Activated T-cell treated with anti-CD3 and anti-CD28 coated beads, Interleukin-2, amount 50 U/mL, for 1 hour (primary cell): ENCODE results near the gene FCRL3.

ENCODE experiments used
- DNase-seq: peaks from one replicate; pipeline ENCODE4 v3.0.0-alpha.2; 2020

The FCRL3 gene

DNA sequence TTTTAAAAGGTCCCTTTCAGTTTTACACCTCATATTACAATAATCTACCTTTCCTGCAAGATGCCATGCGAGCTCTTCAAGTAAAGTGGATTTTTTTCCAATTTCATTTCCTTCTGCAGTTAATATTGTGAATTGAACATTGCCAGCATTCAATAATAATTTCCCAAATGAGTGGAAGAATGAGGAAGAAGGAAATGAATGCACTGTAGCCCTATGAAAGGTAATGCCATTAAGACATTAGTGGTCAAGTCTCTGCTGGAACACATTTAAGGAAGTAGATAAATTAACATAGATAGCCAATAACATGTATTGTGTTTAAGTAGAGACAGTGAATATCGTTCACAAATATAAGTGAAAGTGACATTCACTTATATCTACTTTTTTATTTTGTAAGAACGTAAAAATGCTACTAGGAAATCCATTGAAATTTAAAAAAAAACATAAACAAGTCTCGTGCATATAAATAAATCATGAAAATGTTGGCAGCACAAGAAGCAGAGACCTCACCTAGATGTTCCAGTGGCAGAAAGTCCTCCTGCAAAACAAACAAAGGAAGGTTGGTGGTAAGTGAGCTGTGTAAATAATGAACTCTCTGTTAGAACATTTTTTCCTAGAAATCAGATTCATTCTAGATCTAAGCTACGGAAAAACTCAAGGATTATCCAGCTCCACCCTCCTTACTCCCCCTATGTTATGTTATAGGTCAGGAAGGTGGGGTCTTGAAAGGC lies 17.7 kb downstream of the FCRL3 start:
- no peak for DNase-seq

DNA sequence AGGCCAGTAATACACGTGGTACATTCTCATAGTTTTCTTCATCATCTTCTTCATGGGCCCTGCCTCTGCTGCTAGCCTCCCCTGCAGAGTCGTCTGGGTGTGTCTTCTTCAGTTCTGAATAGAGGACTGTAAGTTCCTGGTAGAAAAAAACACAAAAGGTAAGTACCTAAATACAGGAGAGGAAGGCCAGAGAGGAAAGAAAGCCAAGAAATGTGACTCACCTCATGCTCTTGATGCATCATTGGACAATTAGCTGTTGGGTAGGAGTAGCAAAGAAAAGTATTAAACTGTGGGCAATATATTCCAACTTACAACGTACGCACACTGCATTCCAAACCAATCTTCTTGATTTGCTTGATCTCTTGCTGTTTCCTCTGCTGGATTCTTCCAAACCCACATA lies 21.8 kb downstream of the FCRL3 start:
- DNase-seq = no peak

- DNase-seq = no peak
Measured at GRCh38 chr1:157673008-157673407, 27.6 kb downstream of the FCRL3 start.

DNA sequence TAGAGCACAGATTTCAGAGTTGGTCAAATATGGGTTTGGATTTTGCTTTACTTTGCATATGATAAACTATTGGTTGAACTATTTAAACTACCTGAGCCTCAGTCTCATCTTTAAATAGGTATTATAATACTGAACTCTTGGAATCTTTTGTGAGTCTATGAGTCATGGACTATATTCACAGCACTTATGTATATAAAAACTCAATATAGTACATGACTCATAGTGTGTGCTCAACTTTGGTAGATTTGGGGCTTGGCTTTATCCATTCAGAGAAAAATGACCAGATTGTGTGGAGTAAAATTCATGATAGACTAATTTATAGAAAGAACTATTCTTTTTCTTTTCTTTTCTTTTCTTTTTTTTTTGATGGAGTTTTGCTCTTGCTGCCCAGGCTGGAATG lies 28.7 kb downstream of the FCRL3 start:
- DNase-seq = no peak

- no peak for DNase-seq
Measured at GRCh38 chr1:157659576-157660247, 40.9 kb downstream of the FCRL3 start.

GRCh38 chr1:157658571-157658970 lies 42.0 kb downstream of the FCRL3 start:
- no peak for DNase-seq

DNA sequence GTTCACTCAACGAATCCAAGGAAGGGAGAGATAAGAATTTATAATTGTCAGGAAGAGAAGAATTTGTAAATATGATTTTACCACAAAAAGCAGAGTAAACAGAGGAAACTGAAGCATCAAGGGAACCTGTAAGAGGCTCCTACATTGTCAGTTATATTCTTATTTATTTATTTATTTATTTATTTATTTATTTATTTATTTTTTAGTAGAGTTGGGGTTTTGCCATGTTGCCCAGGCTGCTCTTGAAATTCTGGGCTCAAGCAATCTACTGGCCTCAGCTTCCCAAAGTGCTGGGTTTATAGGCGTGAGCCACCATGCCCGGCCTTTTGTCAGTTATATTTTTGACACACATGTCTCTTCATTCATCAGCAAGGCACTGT lies 47.1 kb downstream of the FCRL3 start:
- DNase-seq = no peak

DNA sequence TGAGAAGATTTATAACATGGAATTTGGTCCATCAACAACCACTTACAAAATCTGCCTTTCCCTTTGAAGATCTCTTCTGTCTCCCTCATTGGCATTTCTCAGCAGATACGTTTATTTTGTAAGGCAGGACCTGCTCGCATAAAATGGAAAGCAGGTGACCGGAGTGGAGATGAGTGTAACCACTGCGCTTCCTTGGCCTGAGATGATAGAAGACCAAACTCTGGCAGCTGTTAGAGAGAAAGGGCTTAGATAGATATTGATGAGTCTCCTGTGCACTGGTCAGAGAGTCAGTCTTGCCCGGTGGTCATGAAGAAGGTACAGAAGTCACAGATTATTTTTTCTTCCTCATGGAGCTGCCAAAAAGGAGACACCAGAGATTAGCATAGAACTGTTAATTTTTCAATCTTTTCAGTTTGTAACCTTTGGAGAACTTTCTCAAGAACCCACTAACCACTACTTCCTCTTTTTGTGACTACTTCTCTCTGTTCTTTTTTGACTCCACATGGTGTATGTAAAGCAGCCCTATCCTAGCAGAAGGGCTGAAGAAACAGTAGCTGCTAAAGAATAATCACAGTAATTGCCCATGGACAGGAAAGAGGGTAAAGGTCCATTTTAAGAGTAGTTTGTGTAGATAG lies 47.6 kb downstream of the FCRL3 start:
- DNase-seq = no peak

DNA sequence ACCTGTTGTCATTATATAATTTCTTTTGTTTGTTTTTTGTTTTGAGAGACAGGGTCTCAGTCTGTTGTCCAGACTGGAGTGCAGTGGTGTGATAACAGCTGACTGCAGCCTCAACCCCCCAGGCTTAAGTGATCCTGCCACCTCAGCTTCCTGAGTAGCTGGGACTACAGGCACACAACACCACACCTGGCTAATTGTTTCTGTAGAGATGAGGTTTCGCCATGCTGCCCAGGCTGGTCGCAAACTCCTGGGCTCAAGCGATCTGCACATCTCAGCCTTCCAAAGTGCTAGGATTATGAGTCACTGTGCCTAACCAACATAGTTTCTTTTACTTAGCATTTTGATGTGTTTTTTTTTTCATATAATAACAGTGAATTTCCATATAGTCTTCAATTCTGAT lies 52.3 kb downstream of the FCRL3 start:
- DNase-seq = no peak

- DNase-seq = no peak
Measured at GRCh38 chr1:157646144-157646543, 54.4 kb downstream of the FCRL3 start.

DNA sequence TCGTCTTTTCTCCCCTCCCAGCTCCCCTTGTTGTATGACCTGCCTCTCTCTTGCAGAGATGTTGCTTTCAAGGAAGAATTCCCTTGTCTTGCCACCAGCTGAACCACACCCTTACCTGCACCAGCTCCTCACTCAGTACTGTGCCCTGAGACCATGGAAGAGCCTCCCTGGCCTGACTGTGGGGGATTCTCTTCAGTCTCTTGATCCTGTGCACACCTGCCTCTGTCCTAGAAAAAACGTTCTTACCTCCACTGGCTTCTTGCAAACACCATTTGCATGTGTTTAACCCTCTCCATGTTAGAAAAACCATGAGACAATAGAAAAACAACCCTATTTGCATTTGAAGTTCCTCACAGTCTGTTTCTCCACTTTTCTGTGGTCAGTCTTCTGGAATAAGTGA lies 59.4 kb downstream of the FCRL3 start:
- DNase-seq = no peak

DNA sequence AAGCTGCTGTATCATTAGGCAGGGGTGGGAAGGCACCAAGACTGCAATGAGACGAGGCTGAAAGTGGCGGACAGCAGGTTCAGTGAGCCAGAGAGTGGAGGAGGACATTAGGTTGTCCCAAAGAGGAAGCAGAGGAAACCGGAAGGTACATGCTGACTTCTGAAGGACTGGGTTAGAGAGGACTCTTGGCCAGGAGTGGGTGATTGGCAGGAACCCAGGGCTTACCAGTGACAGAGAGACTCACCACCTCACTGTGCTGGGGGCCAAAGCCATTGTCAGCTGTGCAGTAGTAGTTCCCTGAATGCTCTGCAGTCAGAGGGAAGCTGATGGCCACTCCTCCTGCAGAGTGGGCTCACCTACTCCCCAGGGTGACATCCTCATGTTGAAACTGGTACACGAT lies 60.8 kb downstream of the FCRL3 start:
- DNase-seq = no peak

DNA sequence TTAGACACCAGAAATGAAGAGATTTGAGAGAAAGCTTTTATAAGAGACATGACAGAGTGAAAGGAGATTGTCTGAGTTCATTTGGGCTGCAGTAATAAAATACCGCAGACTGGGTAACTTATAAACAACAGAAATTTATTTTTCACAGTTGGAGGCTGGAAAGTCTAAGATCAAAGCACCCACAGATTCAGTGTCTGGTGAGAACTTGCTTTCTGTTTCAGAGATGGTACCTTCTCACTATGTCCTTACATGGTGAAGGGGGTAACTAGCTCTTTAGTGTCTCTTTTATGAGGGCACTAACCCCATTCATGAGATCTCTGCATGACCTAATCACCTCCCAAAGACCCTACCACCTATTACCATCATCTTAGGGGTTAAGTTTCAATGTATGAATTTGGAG lies 71.8 kb downstream of the FCRL3 start:
- no peak for DNase-seq
